DMS114 treated with DMSO at 0.1 percent for 48 hours (cell line): Measurements from ENCODE around the gene MYH15.

Source experiments
- DNase-seq: peaks from one replicate; lab custom pipeline; 2025; ENCODE audit not compliant: unreplicated experiment; lab: John Stamatoyannopoulos, UW

Gene MYH15

GRCh38 chr3:108342837-108343486 is 167.4 kb downstream of the MYH15 start:
- no peak for DNase-seq

GRCh38 chr3:108341911-108342310 is 168.5 kb downstream of the MYH15 start:
- no peak for DNase-seq

- DNase-seq = no peak
Measured at GRCh38 chr3:108338901-108339545, 171.4 kb downstream of the MYH15 start.

- DNase-seq = no peak
Measured at GRCh38 chr3:108334701-108335100, 175.7 kb downstream of the MYH15 start.

- no peak for DNase-seq
Measured at GRCh38 chr3:108333961-108334360, 176.4 kb downstream of the MYH15 start.

GRCh38 chr3:108331792-108332191 is 178.6 kb downstream of the MYH15 start:
- no peak for DNase-seq
